Keratinocyte (primary cell): ENCODE results near the gene SORBS2.

ENCODE experiments used
- CTCF ChIP-seq, 3 experiments: IDR thresholded peaks in 1 of 3; conservative IDR thresholded peaks in 1 of 3; optimal IDR thresholded peaks in 1 of 3; 2 replicates in 2 of 3; 3 replicates in 1 of 3; pipeline versions ENCODE3 to v1.5.1; 2011; ENCODE audit warnings: low read length in 3 of 3, mild to moderate bottlenecking in 3 of 3, moderate library complexity in 2 of 3, control low read depth in 1 of 3, inconsistent platforms in 1 of 3; ENCODE audit not compliant: insufficient read depth in 2 of 3; ENCODE audit errors: extremely low read depth in 1 of 3
- EZH2 ChIP-seq: IDR thresholded peaks from one replicate; pipeline ENCODE4 v1.6.1; 2012; ENCODE audit warnings: inconsistent platforms, mild to moderate bottlenecking, low read length, moderate library complexity

DNA sequence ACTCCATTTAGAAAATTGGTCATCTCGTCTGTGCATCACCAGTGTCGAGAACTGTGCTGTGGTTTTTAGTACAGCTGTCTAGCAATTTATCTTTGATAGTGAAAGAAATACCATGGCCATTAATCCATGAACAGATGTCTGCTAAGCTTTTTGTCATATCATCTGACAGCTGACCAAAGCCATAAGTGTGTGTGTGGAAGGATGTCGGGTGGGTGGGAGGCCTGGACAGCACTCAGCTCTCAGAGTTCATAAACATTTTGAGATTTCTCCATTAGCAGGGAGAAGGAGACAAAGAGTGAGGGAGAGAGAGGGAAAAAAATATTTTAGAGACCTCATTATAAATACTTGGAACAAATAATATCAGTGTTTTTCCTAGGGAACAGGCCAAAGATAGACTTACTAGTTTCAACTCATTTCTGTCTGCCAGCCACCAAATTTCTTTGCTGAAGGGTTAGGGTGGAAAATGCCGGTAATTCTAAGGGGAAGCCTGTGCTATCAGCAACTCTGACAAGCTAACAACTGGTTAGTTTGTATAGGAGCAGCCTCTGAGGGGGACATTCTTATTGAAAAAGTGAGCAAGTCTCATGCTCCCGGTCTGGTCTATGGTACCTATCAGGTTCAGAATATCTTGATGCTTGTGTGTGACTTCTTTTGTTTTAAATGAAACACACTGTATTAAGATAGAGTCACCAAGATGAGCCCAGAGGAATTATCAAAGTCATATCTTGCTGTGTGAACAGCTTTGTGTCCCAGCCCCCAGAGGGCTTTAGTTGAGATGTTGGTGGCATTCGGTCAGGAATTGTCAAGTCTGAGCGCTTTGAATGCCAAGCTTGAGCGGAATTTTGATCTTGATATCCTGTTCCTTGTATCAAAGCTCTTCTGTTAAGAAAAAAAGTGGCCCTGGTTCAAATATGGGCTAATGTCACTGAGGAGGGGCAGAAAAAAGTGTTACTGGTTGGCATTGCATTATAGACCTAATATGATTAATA is 234.7 kb downstream of the SORBS2 start:
- no peak for TF ChIP-seq CTCF (optimal IDR thresholded peaks at IDR 0.05 in 1 of 3, IDR thresholded peaks at IDR 0.05 in 1 of 3, conservative IDR thresholded peaks at IDR 0.05 in 1 of 3; ENCODE audit: extremely low read depth in 1 of 3, insufficient read depth in 2 of 3, low read length in 3 of 3)
- TF ChIP-seq EZH2: no peak
